NCI-H524 (cell line): Measurements from ENCODE around the gene AMTN.

Experiments
- DNase-seq, 2 experiments: peaks; one replicate each; lab custom pipeline; 2025; lab: John Stamatoyannopoulos, UW

The AMTN gene

DNA sequence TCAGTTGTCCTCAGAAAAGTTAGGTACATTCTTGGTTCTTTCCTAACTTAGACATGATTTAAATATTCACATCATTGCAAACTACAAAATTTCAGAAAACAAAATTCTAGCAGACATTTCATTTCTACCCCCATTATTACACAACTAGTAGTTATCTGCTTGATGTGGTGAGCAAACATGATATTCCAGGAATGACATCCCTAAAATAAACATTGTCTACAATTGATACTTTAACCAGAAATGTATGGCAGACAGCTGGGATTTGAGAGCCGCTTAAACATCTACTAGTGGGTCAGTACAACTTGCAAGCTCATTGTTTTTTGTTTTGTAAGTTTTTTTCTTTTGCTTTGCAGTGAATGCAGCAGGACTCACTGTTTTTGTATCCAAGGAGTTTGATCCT lies 41.6 kb downstream of the AMTN start:
- DNase-seq, result no peak

DNA sequence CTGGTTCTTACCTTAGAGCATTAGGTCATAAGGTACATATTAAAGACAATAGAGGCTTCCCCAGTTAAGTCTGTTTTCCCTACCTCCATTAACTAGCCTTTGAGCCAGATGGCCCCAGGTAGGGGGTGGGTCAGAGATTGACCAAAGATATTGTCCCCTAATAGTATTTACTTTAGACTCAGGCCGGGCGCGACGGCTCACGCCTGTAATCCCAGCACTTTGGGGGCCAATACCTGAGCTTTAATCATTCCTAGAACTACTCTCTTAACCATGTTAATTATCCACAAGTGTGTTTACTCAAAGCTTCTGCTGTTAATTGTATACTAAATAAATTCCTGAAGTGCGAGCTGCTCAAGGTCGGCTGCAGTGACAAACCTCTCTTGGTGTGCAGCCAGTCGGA lies 45.7 kb downstream of the AMTN start:
- peak in 1 of 2 experiments; percentile 2 for DNase-seq

DNA sequence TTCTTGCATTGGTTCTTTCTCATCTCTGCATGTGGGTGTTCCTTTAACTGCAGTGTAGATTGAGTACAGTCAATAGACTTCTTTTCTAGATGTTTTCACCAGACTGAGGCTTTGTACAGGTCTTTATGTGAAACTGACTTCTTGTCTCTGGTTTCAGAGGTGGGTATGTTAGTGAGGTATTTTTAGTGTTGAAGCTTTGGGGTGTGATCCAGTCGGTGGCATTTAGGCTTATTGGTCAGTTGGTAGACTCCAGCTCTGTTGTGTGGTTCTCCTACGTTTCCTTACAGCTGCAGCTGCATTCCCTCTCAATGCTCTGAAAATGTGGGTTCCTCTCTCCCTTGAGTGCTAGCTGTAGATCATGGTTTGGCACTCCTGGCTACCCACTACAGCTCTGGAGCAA lies 52.4 kb downstream of the AMTN start:
- no peak for DNase-seq

DNA sequence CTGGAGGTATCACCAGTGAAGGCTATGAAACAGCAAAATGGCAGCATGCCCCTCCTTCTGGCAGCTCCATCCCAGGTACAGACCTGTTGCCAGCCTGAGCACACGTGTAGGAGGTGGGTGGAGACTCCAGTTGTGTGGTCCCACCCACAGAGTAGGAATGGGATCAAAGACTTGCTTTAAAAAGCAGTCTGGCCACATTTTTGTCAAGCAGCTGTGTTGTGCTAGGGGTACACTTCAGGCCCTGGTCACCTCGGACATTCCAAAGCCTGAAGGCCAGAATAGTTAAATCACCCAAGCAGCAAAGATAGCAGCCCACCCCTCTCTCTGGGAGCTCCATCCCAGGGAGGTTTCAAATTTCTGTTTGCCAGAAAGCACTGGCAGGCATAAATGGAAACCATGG lies 53.4 kb downstream of the AMTN start:
- DNase-seq, result no peak

DNA sequence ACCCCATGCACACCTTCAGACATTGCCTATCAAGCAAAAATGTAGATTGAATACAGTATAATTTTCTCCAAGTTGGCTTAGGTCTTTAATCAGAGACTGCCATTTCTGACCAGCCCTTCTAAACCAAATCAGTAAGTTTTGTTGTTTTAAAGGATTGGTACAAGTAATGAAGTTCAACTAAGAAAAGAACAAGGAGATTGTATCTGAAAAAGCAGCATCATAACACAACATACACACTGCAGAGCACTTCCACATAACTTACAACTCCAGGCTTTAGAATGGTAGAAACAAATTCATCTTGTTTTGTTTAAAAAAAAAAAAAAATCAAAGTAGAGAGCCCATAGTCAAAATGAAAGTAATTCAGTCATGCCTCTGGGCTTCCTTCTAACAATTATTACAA lies 57.6 kb downstream of the AMTN start:
- no peak for DNase-seq

DNA sequence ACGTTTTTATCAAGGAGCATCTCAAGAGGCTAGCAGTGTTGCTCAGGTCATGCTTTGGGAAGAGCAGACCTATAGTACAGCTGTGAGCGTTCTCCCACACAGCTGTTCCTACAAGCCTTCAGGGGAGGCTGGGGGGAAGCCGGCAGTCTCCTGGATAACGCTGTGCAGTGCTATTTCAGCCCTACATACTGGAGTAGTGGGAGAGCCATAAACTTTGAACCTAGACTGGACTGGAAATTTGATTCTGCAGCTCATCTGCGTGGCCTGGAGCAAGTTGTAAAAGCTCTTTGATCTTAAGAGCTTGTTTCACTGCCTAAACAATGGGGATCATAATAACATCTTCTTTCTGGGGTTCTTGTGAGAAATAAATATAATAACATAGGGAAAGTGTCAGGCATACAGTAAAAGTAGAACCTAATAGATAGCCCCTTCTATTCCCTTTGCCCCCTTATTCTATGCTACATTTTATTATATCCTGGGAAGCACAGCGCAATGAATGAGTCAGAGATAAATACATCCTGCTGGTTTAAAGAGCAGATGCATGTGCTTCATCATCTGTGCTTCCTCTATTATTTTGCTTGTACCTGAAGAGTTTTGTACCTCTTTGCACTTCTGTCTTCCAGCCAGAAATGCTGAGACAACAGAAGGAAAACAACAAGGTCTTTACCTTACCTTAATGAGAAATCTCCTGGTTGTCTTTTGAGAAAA lies 59.0 kb downstream of the AMTN start:
- DNase-seq, result no peak

DNA sequence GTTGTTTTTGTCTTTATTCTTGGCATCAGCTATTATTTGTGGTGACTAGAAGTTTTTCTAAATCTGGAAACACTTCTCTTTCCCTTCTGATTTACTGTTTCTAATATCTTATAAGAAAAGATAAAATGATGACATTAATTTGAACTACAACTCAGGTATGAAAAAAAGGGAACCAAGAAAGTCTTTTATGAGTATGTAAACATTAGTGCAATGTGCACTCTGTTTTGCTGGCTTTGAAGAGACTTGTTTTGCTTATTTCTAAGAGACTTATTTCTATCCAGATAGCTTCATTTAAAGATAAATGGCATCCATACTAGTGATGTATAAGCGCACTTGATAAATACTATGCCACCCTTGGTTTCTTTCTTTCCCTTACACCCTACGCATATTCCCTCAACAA lies 63.6 kb downstream of the AMTN start:
- no peak for DNase-seq
